Prostate gland (tissue), 2 donors: Measurements from ENCODE around the gene TMEM43.

Source experiments
- CTCF ChIP-seq, 4 experiments: fragments of 200-600 bp in 2 of 4; fragments of 450-650 bp in 2 of 4; sonication (generic) in 2 of 4; IDR thresholded peaks; 1 replicate in 3 of 4; 2 replicates in 1 of 4; pipeline ENCODE4 v1.5.1; 2016 to 2019; ENCODE audit warnings: antibody characterized with exemption in 4 of 4, mild to moderate bottlenecking in 2 of 4, moderate library complexity in 2 of 4
- POLR2A ChIP-seq: fragments of 450-650 bp; IDR thresholded peaks from one replicate; pipeline ENCODE4 v1.6.1; 2016; ENCODE audit warnings: antibody characterized with exemption, mild to moderate bottlenecking
- POLR2AphosphoS5 ChIP-seq: sonication (generic); formaldehyde crosslinking; IDR thresholded peaks from one replicate; pipeline ENCODE4 v1.6.1; 2017; ENCODE audit warnings: antibody characterized with exemption

GRCh38 chr3:14158370-14158769 lies 33.5 kb downstream of the TMEM43 start:
- TF ChIP-seq CTCF (IDR thresholded peaks at IDR 0.05), result no peak
- TF ChIP-seq POLR2AphosphoS5, result no peak
- TF ChIP-seq POLR2A, result no peak
